IPS DF 6.9 (cell line): ENCODE results near the gene GPR22.

Experiments
- DNase-seq: peaks from one replicate; pipeline ENCODE4 v3.0.0-alpha.2; 2013; ENCODE audit warnings: low read depth, low spot score
- H3K27ac ChIP-seq: one replicate; pipeline ENCODE4 v1.5.1; 2013; ENCODE audit warnings: low read length, control low read depth
- H3K27me3 ChIP-seq: 2 replicates; pipeline ENCODE4 v1.6.1; 2013; ENCODE audit warnings: mild to moderate bottlenecking, low read length; ENCODE audit not compliant: control insufficient read depth, insufficient read depth
- H3K36me3 ChIP-seq: 2 replicates; pipeline ENCODE4 v1.6.1; 2013; ENCODE audit warnings: low read length; ENCODE audit not compliant: control insufficient read depth, insufficient read depth
- H3K4me1 ChIP-seq: 2 replicates; pipeline ENCODE4 v1.6.1; 2013; ENCODE audit warnings: low read length; ENCODE audit not compliant: control insufficient read depth, insufficient read depth
- H3K4me3 ChIP-seq: 2 replicates; pipeline ENCODE4 v1.5.1; 2013; ENCODE audit warnings: mild to moderate bottlenecking, low read length
- H3K9me3 ChIP-seq: 2 replicates; pipeline ENCODE4 v1.6.1; 2013; ENCODE audit warnings: low read length, inconsistent platforms; ENCODE audit not compliant: control insufficient read depth, insufficient read depth
- WGBS: extraction: QIAGEN DNeasy Blood & Tissue Kit; methylation state at CpG from one replicate; pipeline ENCODE4 v1.1.7; 2013; ENCODE audit warnings: mixed read lengths, missing lambda C conversion rate; ENCODE audit not compliant: insufficient read length, insufficient coverage; 5-methylcytosine and 5-hydroxymethylcytosine counted together

GPR22 gene

DNA sequence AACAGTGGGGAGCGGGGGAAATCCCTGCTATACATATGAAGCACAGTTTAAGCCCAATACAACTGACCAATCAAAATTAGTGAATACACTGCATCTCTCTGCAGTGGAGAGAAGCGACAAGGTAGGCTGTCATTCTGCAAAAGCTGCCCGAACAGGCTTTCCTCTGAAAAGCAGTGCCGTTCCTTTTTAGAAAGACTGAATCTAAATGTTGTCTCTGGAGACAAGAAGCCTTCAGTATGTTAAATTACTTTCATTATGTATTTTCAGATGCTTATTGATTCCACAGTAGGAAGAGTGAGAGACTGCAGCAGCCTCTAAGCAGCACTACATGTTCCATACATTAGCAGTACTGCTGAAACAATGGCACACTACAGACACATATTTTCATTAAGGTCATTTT is at the start of gene GPR22:
Gene GPR22, plus strand, starts transcription at position 129 of the 400 bp plus-strand sequence. CDS start 4,004 bp downstream, outside the sequence.
- H3K27me3 ChIP-seq: no peaks in the 10 kb centered on the region
- H3K9me3 ChIP-seq: no peaks in the 10 kb centered on the region
- no peak for DNase-seq
- H3K4me3 ChIP-seq: no peak within 1 kb of the TSS
- no peaks in the 10 kb centered on the region for H3K4me1 ChIP-seq
- no CpG with 5 or more reads among the region's 4 CpGs for WGBS
- H3K27ac ChIP-seq: no peak within 1 kb of the TSS
- no peaks in the 10 kb centered on the region for H3K36me3 ChIP-seq

DNA sequence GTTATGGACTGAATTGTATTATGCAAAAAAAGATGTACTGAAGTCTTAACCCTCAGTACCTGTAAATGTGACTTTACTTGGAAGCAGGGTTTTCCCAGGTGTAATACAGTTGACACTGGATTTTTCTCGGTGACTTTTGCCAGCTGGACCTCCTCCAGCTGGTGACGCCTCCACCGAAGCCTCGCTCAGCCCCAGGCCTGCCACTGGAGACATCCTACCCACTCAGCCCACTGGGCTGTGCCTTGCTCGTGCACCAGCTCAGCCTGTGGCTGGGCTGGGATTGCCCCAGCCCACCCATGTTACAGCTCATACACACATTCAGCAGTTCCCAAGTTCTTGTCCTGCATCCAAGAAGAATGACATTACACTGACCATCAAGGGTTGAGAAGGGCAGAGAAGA is 42.4 kb upstream of the GPR22 start:
- no peaks in the 10 kb centered on the region for H3K36me3 ChIP-seq
- H3K9me3 ChIP-seq: no peaks in the 10 kb centered on the region
- no peak for DNase-seq
- no CpG with 5 or more reads among the region's 5 CpGs for WGBS
- H3K27ac ChIP-seq: no peak overlapping the region
- no peaks in the 10 kb centered on the region for H3K27me3 ChIP-seq
- no peaks in the 10 kb centered on the region for H3K4me1 ChIP-seq
- H3K4me3 ChIP-seq: no peak overlapping the region

DNA sequence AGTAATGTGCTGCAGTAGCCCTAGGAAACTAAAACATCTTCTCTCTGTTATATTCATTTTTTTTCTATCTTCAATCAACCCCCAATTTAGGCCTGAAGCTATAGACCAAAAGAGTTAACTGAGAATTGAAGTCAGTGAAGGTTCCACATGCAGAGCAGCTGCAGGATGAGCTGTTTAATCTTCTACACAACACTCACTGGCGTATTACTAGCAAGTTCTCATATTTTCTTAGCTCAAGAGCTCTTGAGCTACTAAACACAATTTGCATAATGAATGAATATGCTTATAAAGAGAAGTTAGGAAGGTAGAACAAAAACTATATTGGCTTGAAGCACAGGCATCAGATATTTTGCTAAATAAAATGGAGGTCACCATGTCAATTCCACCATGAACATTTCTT is 41.2 kb upstream of the GPR22 start:
- H3K4me3 ChIP-seq: no peak overlapping the region
- WGBS: no CpG with 5 or more reads among the region's 1 CpG
- H3K36me3 ChIP-seq: no peaks in the 10 kb centered on the region
- no peaks in the 10 kb centered on the region for H3K4me1 ChIP-seq
- no peaks in the 10 kb centered on the region for H3K9me3 ChIP-seq
- H3K27me3 ChIP-seq: no peaks in the 10 kb centered on the region
- DNase-seq: no peak
- H3K27ac ChIP-seq: no peak overlapping the region

DNA sequence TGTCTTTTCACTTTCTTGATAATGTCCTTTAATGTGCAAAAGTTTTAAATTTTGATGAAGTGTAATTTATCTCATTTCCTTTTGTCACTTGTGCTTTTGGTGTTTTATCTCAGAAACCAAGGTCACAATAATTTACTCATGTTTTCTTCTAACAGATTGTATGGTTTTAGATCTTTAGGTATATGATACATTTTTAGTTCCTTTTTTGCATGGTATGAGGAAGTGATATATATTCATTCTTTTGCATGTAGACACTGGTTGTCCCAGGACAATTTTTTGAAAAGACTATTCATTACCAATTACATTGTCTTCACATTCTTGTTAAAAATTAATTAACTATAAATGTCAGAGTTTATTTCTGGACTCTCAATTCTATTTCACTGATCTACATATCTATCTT is 39.8 kb upstream of the GPR22 start:
- Histone ChIP-seq H3K4me3 (no peak overlapping the region), H3K36me3 (no peaks in the 10 kb centered on the region), H3K4me1 (no peaks in the 10 kb centered on the region), H3K9me3 (no peaks in the 10 kb centered on the region), H3K27me3 (no peaks in the 10 kb centered on the region), H3K27ac (no peak overlapping the region)
- no peak for DNase-seq

- DNase-seq: no peak
- Histone ChIP-seq H3K9me3 (no peaks in the 10 kb centered on the region), H3K27me3 (no peaks in the 10 kb centered on the region), H3K36me3 (no peaks in the 10 kb centered on the region), H3K4me3 (no peak overlapping the region), H3K27ac (no peak overlapping the region), H3K4me1 (no peaks in the 10 kb centered on the region)
- WGBS: no CpG with 5 or more reads among the region's 1 CpG
These were observed 37.6 kb upstream of the GPR22 start for GRCh38 chr7:107432261-107432660.

- no peak for DNase-seq
- no peak overlapping the region for H3K4me3 ChIP-seq
- no CpG with 5 or more reads among the region's 1 CpG for WGBS
- no peaks in the 10 kb centered on the region for H3K27me3 ChIP-seq
- H3K4me1 ChIP-seq: no peaks in the 10 kb centered on the region
- no peaks in the 10 kb centered on the region for H3K9me3 ChIP-seq
- no peak overlapping the region for H3K27ac ChIP-seq
- H3K36me3 ChIP-seq: no peaks in the 10 kb centered on the region
These were observed 34.1 kb upstream of the GPR22 start for GRCh38 chr7:107435749-107436148.

- Histone ChIP-seq H3K27ac (no peak overlapping the region), H3K36me3 (no peaks in the 10 kb centered on the region), H3K4me1 (no peaks in the 10 kb centered on the region), H3K27me3 (no peaks in the 10 kb centered on the region), H3K9me3 (no peaks in the 10 kb centered on the region), H3K4me3 (no peak overlapping the region)
- DNase-seq: no peak
- 100% methylated on average over 1 of the region's 5 CpGs for WGBS
These were observed 30.8 kb upstream of the GPR22 start for GRCh38 chr7:107439025-107439424.

DNA sequence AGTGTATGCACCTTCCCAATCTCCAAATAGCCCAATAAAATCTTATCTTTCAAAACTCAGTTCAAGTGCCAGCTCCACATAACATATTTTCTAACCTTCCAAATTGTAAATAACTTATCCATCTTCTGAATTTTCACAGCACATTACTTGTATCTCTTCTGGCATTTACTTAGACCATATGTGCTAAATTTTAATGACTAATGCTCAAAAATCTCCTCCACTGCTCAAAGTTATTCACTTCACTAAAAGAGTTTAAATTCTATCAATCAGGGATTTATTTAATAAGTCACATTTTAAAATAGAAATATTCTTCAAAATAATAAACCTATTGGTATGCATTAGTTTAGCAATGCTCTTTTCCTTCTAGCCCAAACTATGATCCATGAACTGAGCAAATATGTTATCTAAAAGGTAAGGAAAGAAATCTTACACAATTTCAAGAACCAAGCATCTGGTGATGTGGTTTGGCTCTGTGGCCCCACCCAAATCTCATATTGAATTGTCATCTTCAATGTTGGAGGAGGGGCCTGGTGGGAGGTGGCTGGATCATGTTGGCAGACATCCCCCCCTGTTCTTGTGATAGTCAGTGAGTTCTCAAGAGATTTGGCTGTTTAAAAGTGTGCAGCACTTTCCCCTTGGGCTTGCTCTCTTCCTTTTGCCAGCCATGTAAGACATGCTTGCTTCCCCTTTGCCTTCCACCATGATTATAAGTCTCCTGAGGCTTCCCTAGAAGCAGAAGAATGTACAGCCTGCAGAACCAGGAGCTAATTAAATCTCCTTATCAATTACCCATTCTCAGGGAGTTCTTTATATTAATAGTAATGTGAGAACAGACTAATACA is 28.1 kb upstream of the GPR22 start:
- Histone ChIP-seq H3K27ac (no peak overlapping the region), H3K36me3 (no peaks in the 10 kb centered on the region), H3K4me3 (no peak overlapping the region), H3K27me3 (no peaks in the 10 kb centered on the region), H3K9me3 (no peaks in the 10 kb centered on the region), H3K4me1 (no peaks in the 10 kb centered on the region)
- DNase-seq: no peak

DNA sequence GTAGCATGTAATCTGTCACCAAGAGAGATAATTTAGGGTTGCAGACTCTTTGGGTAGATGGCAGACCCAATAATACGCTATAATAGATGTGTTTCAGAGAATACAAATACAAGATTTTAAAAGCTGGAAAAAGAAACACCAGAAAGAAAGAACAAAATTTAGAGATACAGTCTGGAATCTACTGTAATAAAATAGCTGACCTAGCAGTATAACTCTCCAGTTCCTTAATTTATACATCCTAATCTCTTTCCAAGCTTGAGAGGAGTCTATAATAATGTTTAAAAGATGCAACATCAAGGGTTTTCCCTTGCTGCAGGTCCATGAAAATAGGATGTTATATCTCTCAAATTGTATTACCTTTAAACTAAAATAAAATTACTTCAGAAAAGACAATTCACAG is 27.2 kb upstream of the GPR22 start:
- Histone ChIP-seq H3K27ac (no peak overlapping the region), H3K4me1 (no peaks in the 10 kb centered on the region), H3K27me3 (no peaks in the 10 kb centered on the region), H3K36me3 (no peaks in the 10 kb centered on the region), H3K9me3 (no peaks in the 10 kb centered on the region), H3K4me3 (no peak overlapping the region)
- WGBS: no CpG with 5 or more reads among the region's 1 CpG
- no peak for DNase-seq

DNA sequence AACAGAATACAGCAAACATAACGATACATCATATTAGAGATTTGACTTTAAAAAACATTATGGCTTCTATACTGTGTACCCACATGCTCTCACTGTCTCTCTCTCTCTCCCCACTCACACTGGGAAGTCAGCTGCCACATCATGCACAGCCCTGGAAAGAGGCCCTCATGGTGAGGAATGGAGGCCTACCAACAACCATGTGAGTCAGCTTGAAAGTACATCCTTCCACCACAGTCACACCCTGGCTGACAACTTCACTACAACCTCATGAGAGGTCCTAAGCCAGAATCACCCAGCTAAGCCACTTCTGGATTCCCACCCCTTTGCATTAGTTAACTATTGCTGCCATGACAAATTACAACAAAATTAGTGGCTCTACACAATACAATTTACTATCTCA is 23.3 kb upstream of the GPR22 start:
- no peak for DNase-seq
- no peaks in the 10 kb centered on the region for H3K27me3 ChIP-seq
- H3K4me3 ChIP-seq: no peak overlapping the region
- no peaks in the 10 kb centered on the region for H3K36me3 ChIP-seq
- H3K4me1 ChIP-seq: no peaks in the 10 kb centered on the region
- no peaks in the 10 kb centered on the region for H3K9me3 ChIP-seq
- no peak overlapping the region for H3K27ac ChIP-seq
- no CpG with 5 or more reads among the region's 1 CpG for whole genome bisulfite sequencing

- DNase-seq: no peak
- no CpG with 5 or more reads among the region's 1 CpG for WGBS
- Histone ChIP-seq H3K27me3 (no peaks in the 10 kb centered on the region), H3K4me3 (no peak overlapping the region), H3K9me3 (no peaks in the 10 kb centered on the region), H3K36me3 (no peaks in the 10 kb centered on the region), H3K27ac (no peak overlapping the region), H3K4me1 (no peaks in the 10 kb centered on the region)
These were observed 22.9 kb upstream of the GPR22 start for GRCh38 chr7:107446988-107447387.
